ENCODE results near the gene SPATA12.

DNA sequence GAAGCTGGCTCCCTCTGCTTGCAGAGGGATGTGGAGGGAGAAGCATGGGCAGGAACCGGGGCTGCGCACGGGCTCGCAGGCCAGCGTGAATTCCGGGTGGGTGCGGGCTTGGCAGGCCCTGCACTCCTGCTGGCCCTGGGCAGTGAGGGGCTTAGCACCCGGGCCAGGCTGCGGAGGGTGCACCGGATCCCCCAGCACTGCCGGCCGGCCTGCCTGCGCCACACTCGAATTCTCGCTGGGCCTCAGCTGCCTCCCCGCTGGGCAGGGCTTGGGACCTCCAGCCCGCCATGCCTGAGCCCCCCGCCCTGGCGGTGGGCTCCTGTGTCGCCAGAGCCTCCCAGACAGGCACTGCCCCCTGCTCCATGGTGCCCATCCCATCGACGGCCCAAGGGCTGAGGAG lies 47.6 kb upstream of the SPATA12 start:
- TF ChIP-seq TAF1 (IDR thresholded peaks at IDR 0.05; ENCODE audit: low read depth) (no peak), CEBPB (IDR thresholded peaks at IDR 0.05) (no peak), CREB1 (IDR thresholded peaks at IDR 0.05; ENCODE audit: low read depth) (no peak), EP300 (IDR thresholded peaks at IDR 0.05; ENCODE audit: borderline replicate concordance) (no peak), ZBTB7A (IDR thresholded peaks at IDR 0.05; ENCODE audit: low read depth) (no peak), RAD21 (IDR thresholded peaks at IDR 0.05; ENCODE audit: low read depth) (no peak), FOXM1 (IDR thresholded peaks at IDR 0.05; ENCODE audit: borderline replicate concordance, low read depth) (no peak), TEAD4 (IDR thresholded peaks at IDR 0.05) (no peak), NFIC (IDR thresholded peaks at IDR 0.05) (no peak), YY1 (IDR thresholded peaks at IDR 0.05; ENCODE audit: low read depth) (no peak), TCF12 (IDR thresholded peaks at IDR 0.05; ENCODE audit: low read depth) (no peak)
- TF ChIP-seq, protein P1, sequence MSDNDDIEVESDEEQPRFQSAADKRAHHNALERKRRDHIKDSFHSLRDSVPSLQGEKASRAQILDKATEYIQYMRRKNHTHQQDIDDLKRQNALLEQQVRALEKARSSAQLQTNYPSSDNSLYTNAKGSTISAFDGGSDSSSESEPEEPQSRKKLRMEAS (IDR thresholded peaks at IDR 0.05): no peak
- TF ChIP-seq, protein P2, sequence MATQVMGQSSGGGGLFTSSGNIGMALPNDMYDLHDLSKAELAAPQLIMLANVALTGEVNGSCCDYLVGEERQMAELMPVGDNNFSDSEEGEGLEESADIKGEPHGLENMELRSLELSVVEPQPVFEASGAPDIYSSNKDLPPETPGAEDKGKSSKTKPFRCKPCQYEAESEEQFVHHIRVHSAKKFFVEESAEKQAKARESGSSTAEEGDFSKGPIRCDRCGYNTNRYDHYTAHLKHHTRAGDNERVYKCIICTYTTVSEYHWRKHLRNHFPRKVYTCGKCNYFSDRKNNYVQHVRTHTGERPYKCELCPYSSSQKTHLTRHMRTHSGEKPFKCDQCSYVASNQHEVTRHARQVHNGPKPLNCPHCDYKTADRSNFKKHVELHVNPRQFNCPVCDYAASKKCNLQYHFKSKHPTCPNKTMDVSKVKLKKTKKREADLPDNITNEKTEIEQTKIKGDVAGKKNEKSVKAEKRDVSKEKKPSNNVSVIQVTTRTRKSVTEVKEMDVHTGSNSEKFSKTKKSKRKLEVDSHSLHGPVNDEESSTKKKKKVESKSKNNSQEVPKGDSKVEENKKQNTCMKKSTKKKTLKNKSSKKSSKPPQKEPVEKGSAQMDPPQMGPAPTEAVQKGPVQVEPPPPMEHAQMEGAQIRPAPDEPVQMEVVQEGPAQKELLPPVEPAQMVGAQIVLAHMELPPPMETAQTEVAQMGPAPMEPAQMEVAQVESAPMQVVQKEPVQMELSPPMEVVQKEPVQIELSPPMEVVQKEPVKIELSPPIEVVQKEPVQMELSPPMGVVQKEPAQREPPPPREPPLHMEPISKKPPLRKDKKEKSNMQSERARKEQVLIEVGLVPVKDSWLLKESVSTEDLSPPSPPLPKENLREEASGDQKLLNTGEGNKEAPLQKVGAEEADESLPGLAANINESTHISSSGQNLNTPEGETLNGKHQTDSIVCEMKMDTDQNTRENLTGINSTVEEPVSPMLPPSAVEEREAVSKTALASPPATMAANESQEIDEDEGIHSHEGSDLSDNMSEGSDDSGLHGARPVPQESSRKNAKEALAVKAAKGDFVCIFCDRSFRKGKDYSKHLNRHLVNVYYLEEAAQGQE (IDR thresholded peaks at IDR 0.05; ENCODE audit: low read depth): no peak

Measured in Ishikawa (cell line).